Vagina (tissue), 2 donors: ENCODE data around the gene CAP2. TPM values are rescaled to one million over a fixed set of nuclear protein-coding genes. Genes with fewer than 3 reads are reported as not detected.
A peak's percentile ranks its signal among the peaks of the same experiment; 100 is the strongest.

Experiments
- DNase-seq, 2 donors: peaks; one replicate each; pipeline ENCODE4 v3.0.0-alpha.2; 2017; ENCODE audit errors: extremely low spot score in 2 of 2
- H3K27ac ChIP-seq: fragments of 200-600 bp; sonication (generic); one replicate; pipeline ENCODE4 v1.5.1; 2019
- H3K27me3 ChIP-seq: fragments of 200-600 bp; sonication (generic); one replicate; pipeline ENCODE4 v1.5.1; 2019
- H3K36me3 ChIP-seq, 2 donors: fragments of 200-600 bp; sonication (generic); one replicate each; pipeline ENCODE4 v1.5.1; 2017 to 2019
- H3K4me1 ChIP-seq: fragments of 200-600 bp; sonication (generic); one replicate; pipeline ENCODE4 v1.5.1; 2019
- H3K4me3 ChIP-seq, 2 donors: fragments of 200-600 bp; sonication (generic); 1 replicate in 1 of 2; 2 replicates in 1 of 2; pipeline ENCODE4 v1.5.1; 2016 to 2019
- H3K9me3 ChIP-seq: fragments of 200-600 bp; sonication (generic); one replicate; pipeline ENCODE4 v1.5.1; 2019
- POLR2A ChIP-seq, 2 donors: fragments of 450-650 bp; IDR thresholded peaks; one replicate each; pipeline ENCODE4 v1.6.1; 2017; ENCODE audit warnings: antibody characterized with exemption in 2 of 2, mild to moderate bottlenecking in 2 of 2, moderate library complexity in 2 of 2
- POLR2AphosphoS5 ChIP-seq, 2 donors: sonication (generic); formaldehyde crosslinking; IDR thresholded peaks; one replicate each; pipeline ENCODE4 v1.9.0; 2017; ENCODE audit warnings: antibody characterized with exemption in 2 of 2, mild to moderate bottlenecking in 2 of 2, low read depth in 1 of 2; ENCODE audit not compliant: insufficient read depth in 1 of 2
- intact Hi-C: fragments of 100-400 bp; cut with DNase I; formaldehyde crosslinking; loops from one replicate; pipeline ENCODE4 v1.15.1; 2023
- total RNA-seq: library from RNA; depleted of rRNA; stranded (reverse); fragments of >200 nt; gene quantifications from one replicate; pipeline ENCODE4 v1.2.3, GENCODE V29; 2016
- TF ChIP-seq, protein P1 (sequence below), 3 experiments: fragments of 450-650 bp in 2 of 3; fragments of 200-600 bp in 1 of 3; sonication (generic) in 1 of 3; IDR thresholded peaks; one replicate each; pipeline ENCODE4 v1.5.1; 2017 to 2019; ENCODE audit warnings: antibody characterized with exemption in 3 of 3, mild to moderate bottlenecking in 2 of 3, moderate library complexity in 2 of 3

Gene CAP2
- total RNA-seq, 1 donor from 2014 or later, result 9.6 TPM

GRCh38 chr6:17418281-17419188 is 25.1 kb downstream of the CAP2 start:
- H3K27me3 ChIP-seq, result no peaks in the 10 kb centered on the region
- peaks cover 7% of the 10 kb centered on the region for H3K4me1 ChIP-seq
- intact Hi-C loops, result no loop called here
- TF ChIP-seq POLR2A (IDR thresholded peaks at IDR 0.05) (no peak), POLR2AphosphoS5 (IDR thresholded peaks at IDR 0.05; ENCODE audit: insufficient read depth in 1 of 2, low read depth in 1 of 2) (peak in 1 of 2 donors; percentile 58)
- TF ChIP-seq, protein P1, sequence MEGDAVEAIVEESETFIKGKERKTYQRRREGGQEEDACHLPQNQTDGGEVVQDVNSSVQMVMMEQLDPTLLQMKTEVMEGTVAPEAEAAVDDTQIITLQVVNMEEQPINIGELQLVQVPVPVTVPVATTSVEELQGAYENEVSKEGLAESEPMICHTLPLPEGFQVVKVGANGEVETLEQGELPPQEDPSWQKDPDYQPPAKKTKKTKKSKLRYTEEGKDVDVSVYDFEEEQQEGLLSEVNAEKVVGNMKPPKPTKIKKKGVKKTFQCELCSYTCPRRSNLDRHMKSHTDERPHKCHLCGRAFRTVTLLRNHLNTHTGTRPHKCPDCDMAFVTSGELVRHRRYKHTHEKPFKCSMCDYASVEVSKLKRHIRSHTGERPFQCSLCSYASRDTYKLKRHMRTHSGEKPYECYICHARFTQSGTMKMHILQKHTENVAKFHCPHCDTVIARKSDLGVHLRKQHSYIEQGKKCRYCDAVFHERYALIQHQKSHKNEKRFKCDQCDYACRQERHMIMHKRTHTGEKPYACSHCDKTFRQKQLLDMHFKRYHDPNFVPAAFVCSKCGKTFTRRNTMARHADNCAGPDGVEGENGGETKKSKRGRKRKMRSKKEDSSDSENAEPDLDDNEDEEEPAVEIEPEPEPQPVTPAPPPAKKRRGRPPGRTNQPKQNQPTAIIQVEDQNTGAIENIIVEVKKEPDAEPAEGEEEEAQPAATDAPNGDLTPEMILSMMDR (IDR thresholded peaks at IDR 0.05), result no peak
- H3K9me3 ChIP-seq, result no peaks in the 10 kb centered on the region
- no peak overlapping the region for H3K4me3 ChIP-seq
- no peaks in the 10 kb centered on the region for H3K36me3 ChIP-seq
- H3K27ac ChIP-seq, result peak overlapping the region; percentile 79
- no peak for DNase-seq

DNA sequence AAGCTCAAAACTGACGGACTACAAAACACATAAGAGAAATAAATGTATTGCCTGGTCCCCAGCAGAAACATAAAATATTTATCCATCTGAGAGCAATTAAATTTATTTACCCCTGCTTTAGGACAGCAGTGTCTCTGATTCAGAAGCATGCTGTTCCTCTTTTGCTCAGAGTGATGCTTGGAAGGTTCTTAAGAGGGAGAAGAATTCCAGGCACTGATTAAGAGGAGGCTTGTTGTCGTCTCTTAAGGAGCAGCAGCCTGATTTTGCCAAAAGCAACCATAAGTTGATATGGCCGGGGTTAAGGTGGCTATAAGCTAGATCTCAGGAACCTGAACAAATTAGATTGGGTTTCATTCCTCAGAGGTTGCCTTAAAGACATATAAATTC is 25.8 kb downstream of the CAP2 start:
- peaks cover 7% of the 10 kb centered on the region for H3K4me1 ChIP-seq
- TF ChIP-seq POLR2AphosphoS5 (IDR thresholded peaks at IDR 0.05; ENCODE audit: insufficient read depth in 1 of 2, low read depth in 1 of 2) (no peak), POLR2A (IDR thresholded peaks at IDR 0.05) (no peak)
- TF ChIP-seq, protein P1 (IDR thresholded peaks at IDR 0.05), result no peak
- no peak for DNase-seq
- H3K9me3 ChIP-seq, result no peaks in the 10 kb centered on the region
- intact Hi-C loops, result no loop called here
- no peak overlapping the region for H3K4me3 ChIP-seq
- no peaks in the 10 kb centered on the region for H3K36me3 ChIP-seq
- H3K27me3 ChIP-seq, result no peaks in the 10 kb centered on the region
- H3K27ac ChIP-seq, result peak overlapping the region; percentile 79

- Histone ChIP-seq H3K9me3 (no peaks in the 10 kb centered on the region), H3K27ac (no peak overlapping the region), H3K36me3 (peaks cover 0 to 3% of the 10 kb centered on the region in 2 donors), H3K27me3 (no peaks in the 10 kb centered on the region), H3K4me3 (no peak overlapping the region), H3K4me1 (peaks cover 7% of the 10 kb centered on the region)
- no peak for TF ChIP-seq POLR2AphosphoS5 (IDR thresholded peaks at IDR 0.05; ENCODE audit: insufficient read depth in 1 of 2, low read depth in 1 of 2)
- TF ChIP-seq, protein P1 (IDR thresholded peaks at IDR 0.05), result no peak
- no peak for TF ChIP-seq POLR2A (IDR thresholded peaks at IDR 0.05)
- DNase-seq, result no peak
- intact Hi-C loops, result no loop called here
Observed at GRCh38 chr6:17420368-17420767, 27.0 kb downstream of the CAP2 start.

GRCh38 chr6:17421406-17421805 is 28.0 kb downstream of the CAP2 start:
- H3K27me3 ChIP-seq, result no peaks in the 10 kb centered on the region
- peaks cover 0 to 3% of the 10 kb centered on the region in 2 donors for H3K36me3 ChIP-seq
- no peak for DNase-seq
- no peak overlapping the region for H3K27ac ChIP-seq
- no peak overlapping the region for H3K4me3 ChIP-seq
- H3K9me3 ChIP-seq, result no peaks in the 10 kb centered on the region
- TF ChIP-seq, protein P1 (IDR thresholded peaks at IDR 0.05), result no peak
- H3K4me1 ChIP-seq, result peaks cover 7% of the 10 kb centered on the region
- intact Hi-C loops, result no loop called here

DNA sequence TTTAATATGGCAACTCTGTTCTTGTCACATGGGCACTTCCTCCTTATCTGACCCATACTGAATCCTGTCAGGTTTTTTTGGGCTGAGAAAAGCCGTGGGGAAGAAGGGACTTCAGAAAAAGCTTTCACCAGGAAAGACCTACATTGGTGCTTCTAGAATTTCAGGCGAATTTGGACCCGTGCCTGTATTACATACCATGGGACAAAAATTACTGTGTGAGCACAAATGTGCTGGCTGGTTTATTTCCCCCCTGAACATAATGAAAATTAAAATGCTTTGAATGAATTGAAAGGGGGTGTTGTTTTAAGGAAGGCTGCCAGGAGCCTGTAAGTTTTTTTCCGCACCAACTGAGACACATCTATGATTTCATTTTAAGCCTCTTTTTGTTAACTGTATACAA is 29.6 kb downstream of the CAP2 start:
- peaks cover 0 to 3% of the 10 kb centered on the region in 2 donors for H3K36me3 ChIP-seq
- no peak overlapping the region for H3K27ac ChIP-seq
- no peaks in the 10 kb centered on the region for H3K27me3 ChIP-seq
- H3K9me3 ChIP-seq, result no peaks in the 10 kb centered on the region
- TF ChIP-seq, protein P1 (IDR thresholded peaks at IDR 0.05), result no peak
- TF ChIP-seq POLR2AphosphoS5 (IDR thresholded peaks at IDR 0.05; ENCODE audit: insufficient read depth in 1 of 2, low read depth in 1 of 2) (no peak), POLR2A (IDR thresholded peaks at IDR 0.05) (no peak)
- intact Hi-C loops, result no loop called here
- peaks cover 3% of the 10 kb centered on the region for H3K4me1 ChIP-seq
- no peak overlapping the region for H3K4me3 ChIP-seq
- no peak for DNase-seq
